NCI-H524 treated with DMSO at 0.1 percent for 48 hours (cell line): ENCODE results near the gene DNM2.
A peak's percentile ranks its signal among the peaks of the same experiment; 100 is the strongest.
"Not testable (repeated sequence)": the region's sequence is repeated elsewhere in the genome, so short reads cannot be mapped to it uniquely, and the experiment has no call there.

Experiments
- DNase-seq: peaks from one replicate; lab custom pipeline; 2025; lab: John Stamatoyannopoulos, UW

The DNM2 gene

DNA sequence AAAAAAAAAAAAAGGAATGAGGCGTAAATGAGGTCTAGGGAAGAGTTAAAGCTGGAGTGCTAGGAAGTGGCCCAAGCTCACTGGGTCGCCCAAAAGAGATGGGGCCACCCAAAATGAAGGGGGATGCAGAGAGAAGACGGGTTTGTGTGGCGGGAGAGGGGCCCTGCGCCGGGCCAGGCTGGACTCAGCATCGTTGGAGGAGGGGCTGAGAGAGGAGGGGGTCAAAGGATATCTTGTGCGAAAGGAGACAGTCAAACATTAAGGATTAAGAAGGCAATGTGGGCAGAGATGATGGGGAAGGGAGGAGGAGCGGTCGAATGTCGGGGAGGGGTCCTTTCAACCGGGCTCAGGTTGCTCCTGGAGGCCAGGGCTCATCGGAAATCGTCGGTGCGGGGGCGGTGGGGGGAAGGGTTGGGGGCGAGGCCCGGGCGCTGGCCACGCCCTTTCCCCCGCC, 152.6 kb downstream of the DNM2 start:
- no peak for DNase-seq

DNA sequence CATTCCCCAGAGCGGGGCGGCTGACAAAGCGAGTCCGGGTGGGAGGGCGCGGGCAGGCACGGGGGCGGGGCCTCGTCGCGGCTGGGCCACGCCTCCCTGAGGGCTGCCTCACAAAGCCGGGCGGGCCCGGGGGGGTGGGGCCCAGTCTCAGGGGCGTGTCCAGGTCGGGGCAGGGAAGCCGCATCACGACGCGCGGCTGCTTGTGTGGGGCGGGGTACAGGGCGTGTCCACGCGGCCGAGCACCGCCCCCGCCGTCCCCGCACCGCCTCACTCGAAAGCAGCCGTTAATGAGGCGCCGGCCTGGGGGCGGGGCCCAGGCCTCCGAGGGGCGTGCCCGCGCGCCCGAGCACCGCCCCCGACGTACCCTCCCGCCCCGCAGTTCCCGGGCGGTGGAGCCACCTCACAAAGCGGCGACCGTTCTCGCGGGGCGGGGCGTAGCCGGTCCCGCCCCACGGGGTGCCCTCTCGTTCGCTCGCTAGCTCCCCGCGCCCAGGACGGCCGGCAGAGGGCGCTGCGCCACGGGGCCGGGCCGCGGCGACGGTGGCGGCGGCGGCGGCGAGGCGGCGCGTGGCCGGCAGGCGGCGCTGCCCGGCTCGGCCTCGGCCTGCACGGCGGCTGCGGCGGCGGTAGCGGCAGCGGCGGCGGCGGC, 153.2 kb downstream of the DNM2 start, which contains the start of gene CARM1:
Gene CARM1 (plus strand): TSS at position 599 of the 649 bp plus-strand sequence. CDS start 150 bp downstream, outside the sequence.
- peak; percentile 85 for DNase-seq

DNA sequence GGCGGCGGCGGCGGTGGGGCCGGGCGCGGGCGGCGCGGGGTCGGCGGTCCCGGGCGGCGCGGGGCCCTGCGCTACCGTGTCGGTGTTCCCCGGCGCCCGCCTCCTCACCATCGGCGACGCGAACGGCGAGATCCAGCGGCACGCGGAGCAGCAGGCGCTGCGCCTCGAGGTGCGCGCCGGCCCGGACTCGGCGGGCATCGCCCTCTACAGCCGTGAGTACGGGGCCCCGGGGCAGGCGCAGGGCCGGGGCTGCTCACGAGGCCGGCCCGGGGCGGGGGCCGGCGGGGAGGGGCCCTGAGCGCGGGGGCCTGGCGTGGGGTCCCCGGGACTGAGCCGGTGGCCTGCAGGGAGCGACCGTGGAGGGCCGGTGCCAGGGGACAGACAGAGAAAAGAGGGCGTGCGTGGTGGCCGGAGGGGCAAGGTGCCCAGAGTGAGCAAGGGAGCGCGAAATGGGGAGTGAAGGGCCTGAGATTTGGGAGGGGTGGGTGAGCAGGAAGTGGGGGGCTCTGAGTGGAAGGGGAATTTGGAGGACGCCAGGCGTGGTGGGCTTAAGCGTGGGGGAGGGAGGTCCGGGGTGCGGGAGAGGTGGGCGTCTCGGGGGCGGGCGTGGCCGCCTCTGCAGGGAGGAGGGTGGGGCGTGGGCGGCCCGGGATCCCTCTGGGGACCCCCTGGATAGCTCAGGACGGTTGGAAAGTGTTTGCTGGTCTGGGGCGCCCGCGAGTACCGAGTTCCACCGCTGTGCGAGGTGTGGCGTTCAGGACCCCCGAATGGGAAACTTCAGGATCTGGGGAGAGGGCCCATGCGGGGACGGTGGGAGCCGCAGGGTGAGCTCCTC, 154.0 kb downstream of the DNM2 start:
- no peak for DNase-seq

DNA sequence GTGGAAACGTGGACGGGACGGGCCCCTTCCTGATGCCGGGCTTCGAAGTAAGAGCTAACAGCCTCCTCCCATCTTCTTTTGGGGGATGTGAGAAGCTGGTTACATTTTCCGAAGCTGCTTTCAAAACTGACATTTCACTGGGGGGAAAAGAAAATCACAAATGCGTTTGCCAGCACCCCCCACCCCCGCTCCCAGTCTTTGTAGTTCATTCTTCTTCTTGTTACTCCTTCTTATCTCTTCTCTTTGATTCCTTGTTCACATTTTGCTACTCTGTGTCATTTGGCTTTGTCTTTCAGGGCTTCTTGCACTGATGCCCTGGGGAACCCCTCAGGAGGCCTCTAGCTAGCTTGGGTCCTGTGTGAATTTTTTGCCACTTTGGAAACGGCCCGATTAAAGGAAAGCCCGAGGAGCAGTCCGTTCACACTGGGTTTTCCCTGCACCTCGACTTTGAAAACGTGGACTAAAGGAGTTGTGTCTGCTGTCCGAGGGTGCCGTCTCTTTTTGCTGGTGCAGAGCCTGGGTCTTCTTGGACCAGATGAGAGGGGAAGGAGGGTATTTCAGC, 154.7 kb downstream of the DNM2 start:
- no peak for DNase-seq

DNA sequence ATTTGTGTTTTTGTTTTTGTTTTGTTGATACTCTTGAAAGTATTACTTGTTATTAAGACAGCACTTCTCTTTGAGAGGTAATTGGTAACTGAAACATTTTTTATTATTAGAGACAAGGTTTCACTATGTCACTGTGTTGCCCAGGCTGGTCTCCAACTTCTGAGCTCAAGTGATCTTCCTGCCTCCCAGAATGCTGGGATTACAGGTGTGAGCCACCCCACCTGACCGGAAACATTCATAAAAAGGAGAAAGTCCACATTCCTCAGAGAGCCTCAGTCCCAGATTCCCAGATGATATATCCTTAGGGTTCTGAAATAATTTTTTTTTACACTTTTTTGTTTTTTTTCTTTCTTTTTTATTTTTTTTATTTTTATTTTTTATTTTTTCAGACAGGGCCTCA, 156.1 kb downstream of the DNM2 start:
- no peak for DNase-seq

DNA sequence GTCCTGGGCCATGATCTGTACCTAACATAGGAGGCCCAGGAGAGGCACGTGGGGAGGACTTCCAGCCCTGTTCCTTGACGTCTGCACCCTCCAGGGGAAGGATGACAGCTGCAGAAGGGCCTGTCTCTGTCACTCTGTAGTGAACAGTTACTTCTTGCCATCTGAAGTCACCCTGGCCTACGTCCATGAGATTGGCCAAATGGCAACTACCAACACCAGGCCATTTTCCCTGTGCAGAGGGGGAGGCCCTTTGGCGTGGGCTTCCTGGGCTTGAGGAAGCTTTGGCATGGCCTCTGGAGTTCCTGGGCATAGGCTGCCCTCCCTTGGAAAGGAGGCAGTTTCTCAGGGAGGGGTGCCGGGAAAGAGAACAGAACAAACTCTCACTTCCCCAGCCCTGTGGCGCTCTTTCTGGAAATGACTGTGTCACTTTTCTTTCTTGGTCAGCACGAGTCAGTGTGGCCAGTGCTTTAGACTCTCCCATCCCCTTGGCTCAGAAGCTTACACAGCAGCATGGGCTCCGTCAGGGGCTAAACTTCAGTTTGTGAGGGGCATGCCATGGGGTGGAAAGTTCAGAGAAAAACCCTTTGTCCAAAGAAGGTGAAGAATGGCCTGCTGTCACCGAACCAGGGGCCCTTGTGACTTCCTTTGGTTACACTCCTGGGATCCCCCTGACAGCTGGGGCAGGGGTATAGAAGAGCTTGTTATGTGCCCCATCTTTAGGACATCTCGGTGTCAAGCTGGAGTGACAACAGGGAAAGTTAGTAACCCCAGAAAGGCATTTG, 158.8 kb downstream of the DNM2 start:
- no peak for DNase-seq

DNA sequence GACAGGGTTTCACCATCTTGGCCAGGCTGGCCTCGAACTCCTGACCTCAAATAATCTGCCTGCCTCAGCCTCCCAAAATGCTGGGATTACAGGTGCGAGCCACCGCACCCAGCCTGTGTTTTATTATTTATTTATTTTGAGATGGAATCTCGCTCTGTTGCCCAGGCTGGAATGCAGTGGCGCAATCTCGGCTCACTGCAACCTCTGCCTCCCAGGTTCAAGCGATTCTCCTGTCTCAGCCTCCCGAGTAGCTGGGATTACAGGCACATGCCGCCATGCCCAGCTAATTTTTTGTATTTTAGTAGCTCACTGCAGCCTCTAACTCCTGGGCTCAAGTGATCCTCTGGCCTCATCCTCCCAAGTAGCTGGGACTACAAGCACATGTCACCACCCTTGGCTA, 159.7 kb downstream of the DNM2 start:
- DNase-seq = not testable (repeated sequence)

DNA sequence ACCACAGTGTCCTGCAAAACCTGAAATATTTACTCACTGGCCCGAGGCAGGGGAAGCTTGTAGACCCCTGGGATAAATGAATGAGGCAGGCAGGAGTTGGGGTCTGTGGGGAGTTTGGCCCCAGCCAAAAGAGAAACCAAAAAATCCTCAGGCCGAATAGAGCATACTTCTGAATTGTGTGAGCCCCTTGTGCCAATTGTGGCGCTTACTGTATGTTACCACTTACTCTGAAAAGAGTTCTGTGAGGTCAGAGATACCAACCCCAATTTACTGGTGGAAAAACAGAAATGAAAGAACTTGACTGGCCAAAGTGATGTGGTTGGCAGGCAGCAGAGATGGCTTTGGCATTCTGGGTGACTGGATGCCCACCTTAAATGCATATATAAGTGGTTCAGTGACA, 160.4 kb downstream of the DNM2 start:
- no peak for DNase-seq
